OCI-LY7 (cell line): Measurements from ENCODE around the gene ARHGAP24.

Experiments used
- EZH2phosphoT487 ChIP-seq: fragments of 200-600 bp; sonication (generic); IDR thresholded peaks from 2 replicates; pipeline ENCODE4 v1.6.1; 2018; ENCODE audit warnings: low read depth, borderline replicate concordance, mild to moderate bottlenecking, mixed run types, antibody characterized with exemption, low read length, moderate library complexity, mixed read lengths
- TF ChIP-seq, protein P1 (sequence below): fragments of 200-600 bp; sonication (generic); conservative IDR thresholded peaks from 2 replicates; pipeline ENCODE4 v1.5.1; 2014; ENCODE audit warnings: mild to moderate bottlenecking, antibody characterized with exemption, low read length, moderate library complexity, mixed read lengths

DNA sequence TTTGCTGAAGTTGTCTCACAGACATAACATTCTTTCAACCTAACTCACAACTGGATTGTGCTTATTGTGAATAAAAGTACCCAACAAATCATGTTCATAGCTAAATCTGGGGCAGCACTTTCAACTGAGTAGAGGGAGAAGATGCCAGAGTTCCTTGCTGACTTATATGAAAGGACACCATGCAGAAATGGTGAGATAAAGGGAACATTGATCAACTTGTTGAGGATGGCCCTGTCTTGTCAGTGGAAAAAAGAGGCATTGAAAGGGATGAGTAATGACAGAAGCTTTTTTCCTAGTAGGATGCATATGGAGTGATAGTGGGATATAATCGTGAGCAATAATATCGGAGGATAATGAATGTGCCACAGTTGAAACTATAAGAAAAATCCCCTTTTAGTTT, 221.7 kb downstream of the ARHGAP24 start:
- TF ChIP-seq, protein P1, sequence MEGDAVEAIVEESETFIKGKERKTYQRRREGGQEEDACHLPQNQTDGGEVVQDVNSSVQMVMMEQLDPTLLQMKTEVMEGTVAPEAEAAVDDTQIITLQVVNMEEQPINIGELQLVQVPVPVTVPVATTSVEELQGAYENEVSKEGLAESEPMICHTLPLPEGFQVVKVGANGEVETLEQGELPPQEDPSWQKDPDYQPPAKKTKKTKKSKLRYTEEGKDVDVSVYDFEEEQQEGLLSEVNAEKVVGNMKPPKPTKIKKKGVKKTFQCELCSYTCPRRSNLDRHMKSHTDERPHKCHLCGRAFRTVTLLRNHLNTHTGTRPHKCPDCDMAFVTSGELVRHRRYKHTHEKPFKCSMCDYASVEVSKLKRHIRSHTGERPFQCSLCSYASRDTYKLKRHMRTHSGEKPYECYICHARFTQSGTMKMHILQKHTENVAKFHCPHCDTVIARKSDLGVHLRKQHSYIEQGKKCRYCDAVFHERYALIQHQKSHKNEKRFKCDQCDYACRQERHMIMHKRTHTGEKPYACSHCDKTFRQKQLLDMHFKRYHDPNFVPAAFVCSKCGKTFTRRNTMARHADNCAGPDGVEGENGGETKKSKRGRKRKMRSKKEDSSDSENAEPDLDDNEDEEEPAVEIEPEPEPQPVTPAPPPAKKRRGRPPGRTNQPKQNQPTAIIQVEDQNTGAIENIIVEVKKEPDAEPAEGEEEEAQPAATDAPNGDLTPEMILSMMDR, result no peak
- no peak for TF ChIP-seq EZH2phosphoT487
